GM19452 (cell line): ENCODE measurements around the gene RNASET2.

Experiments
- ATAC-seq: cut with Tn5 transposase; IDR thresholded peaks from one replicate; pipeline ENCODE4 v1.9.1; 2021; ENCODE audit not compliant: unreplicated experiment

RNASET2 gene

DNA sequence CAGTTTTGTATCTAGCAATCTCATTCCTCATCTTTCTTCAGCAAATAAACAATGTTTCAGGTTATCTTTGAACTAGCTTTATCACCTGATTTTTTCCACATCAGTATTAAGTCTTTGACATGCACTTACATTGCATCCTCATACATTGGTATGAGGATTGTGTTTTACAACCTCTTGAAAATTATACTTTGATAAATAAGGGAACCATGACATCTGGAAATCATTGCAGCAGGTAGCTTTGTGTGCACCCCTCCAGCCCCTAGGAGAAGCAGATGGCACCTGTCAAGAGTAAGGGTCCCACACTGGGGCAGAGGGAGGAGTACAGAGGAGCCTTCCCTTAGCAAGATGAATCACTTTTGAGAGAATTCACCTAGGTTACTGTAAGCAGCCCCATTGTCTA is 13.7 kb upstream of the RNASET2 start:
- ATAC-seq, result no peak

DNA sequence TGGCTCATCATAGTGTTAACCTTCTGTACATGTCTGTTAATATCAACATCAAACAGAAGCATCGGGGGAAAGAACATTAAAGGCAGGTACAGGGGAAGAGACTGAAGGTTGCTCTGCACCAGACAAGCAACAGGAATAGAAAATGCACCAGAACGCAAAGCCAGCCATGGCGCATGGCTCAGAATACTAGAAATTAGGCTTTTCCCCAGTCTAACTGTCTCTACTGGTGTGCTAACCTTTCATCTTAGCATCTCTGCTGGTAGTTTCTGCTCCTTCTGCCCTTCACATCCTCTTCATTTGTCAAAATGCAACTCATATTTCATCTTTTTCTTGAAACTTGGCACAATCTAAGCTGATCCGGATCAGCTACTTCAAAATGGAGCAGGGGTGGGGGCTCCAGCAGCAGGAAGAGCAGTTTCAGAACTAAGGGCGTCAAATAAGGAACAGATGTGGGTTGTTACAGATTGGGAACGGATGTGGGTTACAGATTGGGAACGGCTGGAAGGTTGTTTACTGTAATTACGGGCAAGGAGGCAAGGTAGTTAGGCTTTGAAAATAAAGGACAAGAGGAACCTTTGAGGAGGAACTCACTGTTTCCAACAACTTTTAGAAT is 13.1 kb upstream of the RNASET2 start:
- ATAC-seq, result no peak

DNA sequence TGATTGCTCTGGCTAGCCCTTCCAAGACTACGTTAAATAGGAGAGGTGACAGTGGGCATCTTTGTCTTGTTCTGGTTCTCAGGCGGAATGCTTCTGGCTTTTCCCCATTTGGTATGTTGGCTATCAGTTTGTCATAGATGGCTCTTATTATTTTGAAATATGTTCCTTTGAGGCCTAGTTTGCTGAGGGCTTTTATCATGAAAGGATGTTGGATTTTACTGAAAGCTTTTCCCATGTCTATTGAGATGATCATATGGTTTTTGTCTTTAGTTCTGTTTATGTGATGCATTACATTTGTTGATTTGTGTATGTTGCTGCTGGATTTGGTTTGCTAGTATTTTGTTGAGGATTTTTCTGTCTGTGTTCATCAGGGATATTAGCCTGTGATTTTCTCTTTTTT is 9.9 kb upstream of the RNASET2 start:
- ATAC-seq, result no peak

DNA sequence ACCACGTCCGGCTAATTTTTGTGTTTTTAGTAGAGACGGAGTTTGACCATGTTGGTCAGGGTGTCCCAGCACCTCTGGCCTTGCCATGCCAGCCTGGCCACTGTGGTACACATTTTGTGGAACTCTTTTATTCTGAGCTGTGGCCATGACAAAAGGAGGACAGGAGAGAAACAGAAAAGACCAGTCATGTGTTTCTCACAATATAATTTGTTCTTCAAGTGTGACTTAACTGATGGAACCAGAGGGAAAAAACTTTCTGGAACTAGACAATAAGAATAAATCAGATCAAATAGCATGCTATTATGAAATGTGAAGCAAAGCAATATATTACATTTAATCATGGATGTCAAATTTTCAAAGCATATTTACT is 4.2 kb upstream of the RNASET2 start:
- no peak for ATAC-seq

DNA sequence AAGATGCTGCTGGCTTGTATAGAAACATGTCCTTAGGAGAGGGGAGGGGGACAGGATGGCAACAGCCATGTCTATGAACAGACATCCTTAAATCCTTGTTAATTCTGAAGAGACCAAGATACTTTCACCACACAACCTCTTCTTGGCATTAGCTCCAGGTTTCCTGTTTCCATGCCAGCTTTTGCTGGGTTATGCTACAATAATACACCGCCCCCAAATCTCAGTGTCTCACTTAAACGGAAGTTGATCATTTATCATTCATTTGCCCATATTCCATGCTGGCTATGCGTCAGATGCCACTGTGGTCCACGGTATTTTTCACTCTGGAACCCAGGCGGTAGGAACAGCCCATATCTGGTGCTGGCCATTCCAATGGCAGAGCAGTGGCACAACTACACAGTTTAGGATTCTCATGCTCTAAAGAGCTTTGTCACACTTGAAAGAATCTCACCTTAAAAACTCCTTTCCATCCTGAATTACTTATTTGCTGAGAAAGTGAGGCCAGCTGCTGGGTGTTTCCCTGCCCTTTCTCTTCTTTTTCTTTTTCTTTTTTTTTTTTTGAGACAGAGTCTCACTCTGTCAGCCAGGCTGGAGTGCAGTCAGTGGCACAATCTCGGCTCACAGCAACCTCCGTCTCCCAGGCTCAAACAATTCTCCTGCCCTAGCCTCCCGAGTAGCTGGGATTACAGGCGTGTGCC is 3.7 kb upstream of the RNASET2 start:
- no peak for ATAC-seq

DNA sequence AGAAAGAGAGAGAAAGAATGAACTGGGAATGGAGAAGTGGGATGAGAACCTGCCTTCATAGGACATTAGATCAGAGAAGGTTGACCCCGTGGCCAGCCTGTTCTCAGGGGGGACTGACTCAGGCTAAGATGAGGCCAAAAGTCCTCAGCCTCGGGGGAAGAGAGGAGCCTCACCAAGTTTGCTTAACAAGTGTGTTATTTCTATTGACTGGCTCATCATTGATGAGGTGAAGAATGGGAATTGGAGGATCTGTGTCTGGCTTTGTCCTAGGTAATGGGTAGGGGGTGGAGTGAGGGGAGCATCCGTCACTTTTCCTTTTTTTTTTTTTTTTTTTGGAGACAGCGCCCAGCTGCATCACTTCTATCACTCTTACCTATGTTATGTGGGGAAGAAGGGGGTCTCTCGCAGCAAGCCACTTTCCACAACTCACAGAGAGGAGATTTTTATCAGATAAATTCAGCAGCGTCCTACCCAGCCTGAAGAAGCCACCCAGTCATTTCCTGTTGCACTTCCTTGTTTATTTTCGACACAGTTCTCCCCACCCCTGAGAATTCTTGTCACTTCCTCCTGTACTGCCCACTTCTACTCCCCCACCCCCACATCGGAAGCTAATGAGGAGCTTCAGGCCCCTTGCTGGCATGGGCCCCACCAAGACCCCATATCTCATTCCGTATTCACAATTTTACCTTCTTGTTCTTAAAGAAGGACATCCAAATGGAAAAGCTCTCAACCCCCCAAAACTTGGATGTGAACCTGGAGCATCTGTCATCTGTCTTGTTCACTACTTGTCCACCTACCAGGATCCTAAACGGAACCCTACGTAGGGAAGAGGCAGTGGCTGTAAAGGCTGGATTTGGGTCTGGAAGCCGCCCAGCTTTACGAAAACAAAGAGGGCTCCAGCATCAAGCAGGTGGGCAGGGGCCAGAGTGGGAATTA is 2.8 kb upstream of the RNASET2 start:
- ATAC-seq, result peak; percentile 18

DNA sequence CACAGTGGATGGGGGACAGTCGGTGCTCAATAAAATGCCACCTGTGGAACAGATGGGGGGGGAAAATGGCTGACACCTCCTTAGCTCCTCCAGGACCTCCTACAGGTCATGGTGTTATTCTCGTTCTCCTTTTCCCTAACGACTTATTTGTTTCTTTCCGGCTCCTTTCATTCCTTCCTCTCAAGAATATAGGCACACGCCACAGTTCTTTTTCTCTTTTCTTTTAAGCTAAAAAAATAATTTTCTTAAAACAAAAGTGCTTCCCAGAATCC is 1.4 kb upstream of the RNASET2 start:
- ATAC-seq, result no peak

DNA sequence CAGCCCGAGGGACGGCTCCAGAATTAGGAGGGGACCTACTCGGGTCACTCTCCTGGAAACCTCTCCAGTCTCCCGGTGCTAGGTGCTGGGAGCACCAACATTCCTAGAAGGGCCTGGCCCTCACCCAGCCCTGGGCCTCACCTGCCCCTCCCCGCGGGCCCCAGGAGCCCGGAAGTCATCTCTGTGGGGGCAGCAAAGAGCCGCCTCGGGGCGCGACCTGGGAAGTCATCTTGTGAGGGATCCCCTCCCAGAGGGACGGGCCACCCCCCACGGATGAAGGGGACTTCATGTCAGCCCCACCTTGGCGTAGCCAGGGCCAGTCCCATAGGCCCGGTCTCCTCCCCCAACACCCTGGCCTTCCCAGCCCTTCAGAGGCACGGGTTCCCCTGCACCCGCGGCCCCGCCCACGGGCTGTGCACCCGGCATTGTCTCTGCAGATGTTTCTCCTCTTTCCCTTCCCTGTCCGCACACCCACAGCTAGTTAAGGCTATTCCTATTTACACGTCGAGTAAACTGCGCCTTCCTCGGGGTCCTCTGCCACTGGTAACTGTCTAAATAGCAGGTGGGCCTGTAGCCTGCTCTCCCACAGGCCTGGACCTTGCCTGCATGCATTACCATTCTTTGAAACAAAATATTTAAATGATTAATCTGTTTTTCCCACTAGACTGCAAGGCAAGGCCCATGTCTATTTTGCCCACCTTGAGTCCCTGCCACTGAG is 896 bp upstream of the RNASET2 start:
- peak; percentile 42 for ATAC-seq

DNA sequence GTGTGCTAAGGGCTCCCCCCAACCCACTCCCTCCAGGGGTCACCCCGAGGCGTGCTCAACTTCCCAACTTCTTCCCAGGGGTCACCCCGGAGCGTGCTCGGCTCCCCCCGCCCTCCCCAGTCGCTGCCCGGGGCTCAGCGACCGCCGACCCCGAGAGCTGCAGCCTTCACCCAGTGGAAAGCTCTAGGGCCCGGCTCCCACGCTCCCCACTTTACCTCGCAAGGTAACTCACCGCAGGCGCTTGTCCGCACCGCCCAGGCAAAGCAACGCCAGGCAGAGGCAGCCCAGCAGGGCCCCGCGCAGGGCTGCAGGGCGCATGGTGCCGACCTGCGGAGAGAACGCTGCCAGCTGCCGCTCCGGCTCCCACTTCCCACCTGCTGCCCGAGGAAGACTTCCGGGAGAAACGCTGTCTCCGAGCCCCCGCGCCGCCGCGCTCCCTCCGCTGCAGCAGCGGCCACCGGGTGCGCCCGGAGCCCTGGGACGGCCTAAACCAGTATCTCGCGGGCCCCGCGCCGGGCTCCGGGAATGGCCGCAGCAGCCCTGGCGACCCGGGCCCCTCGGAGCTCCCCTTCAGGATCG is 396 bp downstream of the RNASET2 start:
- peak; percentile 2 for ATAC-seq

DNA sequence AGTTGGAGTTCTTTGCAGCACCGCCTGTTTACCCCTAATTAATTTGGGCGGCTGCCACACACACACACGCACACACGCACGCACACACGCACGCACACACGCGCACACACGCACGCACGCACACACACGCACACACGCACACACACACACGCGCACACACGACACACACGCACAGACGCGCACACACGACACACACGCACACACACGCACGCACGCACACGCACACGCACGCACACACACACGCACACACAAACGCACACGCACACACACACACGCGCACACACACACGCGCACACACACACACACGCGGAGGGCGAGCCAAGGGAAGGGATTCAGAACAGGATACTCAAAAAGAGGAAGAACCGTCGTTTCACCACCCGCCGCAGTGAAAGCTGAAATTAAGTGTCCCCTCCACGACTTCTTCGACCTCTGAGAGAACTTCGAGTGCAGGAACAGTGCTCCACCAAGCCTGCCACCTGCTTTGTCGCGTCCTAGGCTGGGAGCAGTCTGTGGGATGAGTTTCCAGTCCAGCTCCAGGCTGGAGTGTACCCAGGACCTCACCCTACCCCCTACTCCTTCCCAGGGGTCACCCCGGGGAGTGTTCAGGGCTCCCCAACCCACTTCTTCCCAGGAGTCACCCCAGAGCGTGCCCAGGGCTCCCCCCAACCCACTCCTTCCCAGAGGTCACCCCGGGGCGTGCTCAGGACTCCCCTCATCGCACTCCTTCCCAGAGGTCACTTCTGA is 1.1 kb downstream of the RNASET2 start:
- ATAC-seq, result no peak

DNA sequence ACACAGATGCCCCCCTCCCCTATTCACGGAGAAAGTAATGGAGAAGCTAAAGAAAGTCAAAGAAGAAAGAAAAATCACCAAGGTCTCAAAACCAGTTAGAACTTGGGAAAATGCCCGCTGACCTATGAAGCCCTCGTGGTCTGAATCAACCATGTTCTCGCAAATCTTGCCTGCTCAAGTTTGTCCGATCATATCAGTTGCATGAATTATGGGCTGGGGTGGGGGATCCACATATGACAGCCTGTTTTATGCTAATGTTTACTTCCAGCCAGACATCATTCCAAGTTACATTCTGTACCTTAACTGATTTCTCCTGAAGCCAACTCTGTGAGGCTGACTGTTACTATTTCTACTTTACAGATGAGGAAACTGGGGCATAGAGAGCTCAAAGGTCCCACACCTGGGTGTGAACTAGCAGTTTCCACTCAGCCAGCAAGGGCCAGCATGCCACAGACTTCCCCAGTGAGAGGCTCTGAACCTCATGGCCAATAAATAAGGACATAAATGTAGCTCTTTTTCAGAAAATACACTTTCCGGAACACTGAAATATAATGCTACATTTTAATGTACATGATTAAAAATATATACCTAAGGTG is 2.1 kb downstream of the RNASET2 start:
- ATAC-seq, result no peak

DNA sequence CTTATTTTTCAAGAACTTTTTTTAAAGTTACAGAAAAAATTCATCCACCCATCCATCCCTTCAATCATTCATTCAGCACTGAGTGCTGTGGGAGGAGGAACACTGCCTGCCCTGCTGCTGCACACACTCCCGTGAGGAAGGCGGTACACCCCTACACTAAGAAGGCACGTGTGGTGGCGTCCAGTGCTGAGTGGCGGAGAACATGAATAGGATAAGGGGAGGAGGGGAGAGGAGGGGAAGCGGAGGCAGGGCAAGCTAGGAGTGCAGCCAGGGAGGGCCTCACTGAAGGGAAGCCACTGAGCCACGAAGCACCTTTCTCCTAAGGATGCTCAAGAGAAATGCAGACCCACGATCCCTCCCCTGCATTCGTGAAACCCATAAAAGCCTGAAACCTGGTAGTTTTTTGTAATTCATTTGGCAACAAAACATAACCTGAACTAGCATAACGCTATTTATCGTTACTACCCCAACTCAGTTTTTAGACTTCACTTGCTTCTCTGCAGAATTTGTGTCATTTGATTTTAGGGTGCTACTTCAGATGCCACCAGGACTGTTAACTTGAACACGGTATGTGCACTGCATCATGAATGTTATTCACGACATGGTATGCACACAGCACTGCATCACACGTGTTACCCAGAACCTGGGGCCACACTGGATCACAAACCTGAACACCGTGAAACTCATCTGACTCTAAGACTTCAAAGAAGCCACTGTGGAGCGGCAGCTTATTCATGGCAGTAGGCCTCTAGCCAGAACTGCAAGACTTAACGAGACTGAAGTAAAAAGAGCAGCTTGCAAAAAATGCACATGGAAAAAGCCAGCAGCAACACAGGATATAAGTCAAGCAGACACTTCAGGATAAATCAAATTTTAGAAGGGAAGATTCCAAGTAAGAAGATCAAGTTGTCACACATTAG is 3.5 kb downstream of the RNASET2 start:
- no peak for ATAC-seq

DNA sequence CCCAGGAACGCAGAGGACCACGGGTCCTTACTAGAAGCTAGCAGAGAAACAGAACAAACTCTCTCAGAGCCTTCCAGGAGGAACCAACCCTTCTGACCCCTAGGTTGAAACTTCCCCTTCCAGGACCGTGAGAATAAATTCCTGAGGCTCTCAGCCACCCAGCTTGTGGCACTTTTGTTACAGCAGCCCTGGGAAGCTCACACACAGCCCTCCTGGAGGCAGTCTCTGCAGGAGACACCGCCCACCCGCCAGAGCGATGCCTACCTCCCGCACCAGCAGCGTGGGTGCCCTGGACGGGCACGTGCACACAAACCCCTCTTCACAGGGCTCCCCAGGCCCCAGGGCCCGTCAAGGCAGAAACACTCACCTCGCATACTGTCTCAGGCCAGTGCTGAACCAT is 4.2 kb downstream of the RNASET2 start:
- no peak for ATAC-seq

DNA sequence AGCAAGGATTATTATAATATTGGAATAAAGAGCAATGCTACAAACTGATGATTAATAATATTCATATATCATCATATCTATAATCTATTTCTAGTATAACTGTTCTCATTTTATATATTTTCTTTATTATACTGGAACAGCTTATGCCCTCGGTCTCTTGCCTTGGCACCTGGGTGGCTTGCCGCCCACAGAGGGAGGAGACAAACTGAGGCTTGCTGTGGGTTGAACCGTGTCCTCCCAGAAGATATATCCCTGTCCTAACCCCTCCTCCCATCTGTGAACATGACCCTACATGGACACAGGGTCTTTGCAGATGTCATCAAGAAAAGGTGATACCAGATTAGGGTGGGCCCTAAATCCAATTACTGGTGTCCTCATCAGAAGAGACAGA is 4.7 kb downstream of the RNASET2 start:
- ATAC-seq, result no peak

DNA sequence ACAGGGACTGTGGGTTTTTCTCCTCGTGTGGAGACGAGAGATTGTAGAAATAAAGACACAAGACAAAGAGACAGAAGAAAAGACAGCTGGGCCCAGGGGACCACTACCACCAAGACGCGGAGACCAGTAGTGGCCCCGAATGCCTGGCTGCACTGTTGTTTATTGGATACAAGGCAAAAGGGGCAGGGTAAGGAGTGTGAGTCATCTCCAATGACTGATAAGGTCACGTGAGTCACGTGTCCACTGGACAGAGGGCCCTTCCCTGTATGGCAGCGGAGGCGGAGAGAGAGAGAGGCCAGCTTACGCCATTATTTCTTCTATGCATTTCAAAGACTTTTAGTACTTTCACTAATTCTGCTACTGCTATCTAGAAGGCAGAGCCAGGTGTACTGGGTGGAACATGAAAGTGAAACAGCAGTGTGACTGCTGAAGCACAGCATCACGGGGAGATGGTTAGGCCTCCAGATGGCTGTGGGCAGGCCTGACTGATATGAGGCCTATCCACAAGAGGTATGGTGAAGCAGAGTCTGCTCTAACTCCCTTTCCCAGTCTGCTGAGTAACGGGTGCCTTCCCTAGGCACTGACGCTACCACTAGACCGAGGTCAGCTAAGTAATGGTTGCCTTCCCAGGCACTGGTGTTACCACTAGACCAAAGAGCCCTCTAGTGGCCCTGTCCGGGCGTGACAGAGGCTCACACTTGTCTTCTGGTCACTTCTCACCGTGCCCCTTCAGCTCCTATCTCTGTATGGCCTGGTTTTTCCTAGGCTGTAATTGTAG is 5.3 kb downstream of the RNASET2 start:
- peak; percentile 92 for ATAC-seq

DNA sequence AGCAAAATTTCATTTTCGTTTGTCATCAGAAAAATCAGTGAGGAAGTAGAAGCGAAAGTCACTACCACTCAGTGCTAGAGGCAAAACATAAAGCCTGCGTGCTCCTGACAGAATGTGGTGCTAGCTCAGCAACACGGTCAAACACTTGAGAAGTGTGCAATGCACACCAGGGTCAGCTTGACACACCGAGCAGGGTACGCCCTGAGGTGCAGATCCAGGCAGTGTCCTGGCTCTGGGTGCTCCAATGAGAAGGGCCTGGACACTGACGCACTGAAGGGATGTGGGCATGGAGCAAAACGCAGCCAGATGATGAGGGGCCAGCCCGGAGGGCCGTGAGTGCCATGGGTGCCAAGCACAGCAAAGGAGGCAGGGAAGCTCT is 5.9 kb downstream of the RNASET2 start:
- ATAC-seq, result peak; percentile 37

DNA sequence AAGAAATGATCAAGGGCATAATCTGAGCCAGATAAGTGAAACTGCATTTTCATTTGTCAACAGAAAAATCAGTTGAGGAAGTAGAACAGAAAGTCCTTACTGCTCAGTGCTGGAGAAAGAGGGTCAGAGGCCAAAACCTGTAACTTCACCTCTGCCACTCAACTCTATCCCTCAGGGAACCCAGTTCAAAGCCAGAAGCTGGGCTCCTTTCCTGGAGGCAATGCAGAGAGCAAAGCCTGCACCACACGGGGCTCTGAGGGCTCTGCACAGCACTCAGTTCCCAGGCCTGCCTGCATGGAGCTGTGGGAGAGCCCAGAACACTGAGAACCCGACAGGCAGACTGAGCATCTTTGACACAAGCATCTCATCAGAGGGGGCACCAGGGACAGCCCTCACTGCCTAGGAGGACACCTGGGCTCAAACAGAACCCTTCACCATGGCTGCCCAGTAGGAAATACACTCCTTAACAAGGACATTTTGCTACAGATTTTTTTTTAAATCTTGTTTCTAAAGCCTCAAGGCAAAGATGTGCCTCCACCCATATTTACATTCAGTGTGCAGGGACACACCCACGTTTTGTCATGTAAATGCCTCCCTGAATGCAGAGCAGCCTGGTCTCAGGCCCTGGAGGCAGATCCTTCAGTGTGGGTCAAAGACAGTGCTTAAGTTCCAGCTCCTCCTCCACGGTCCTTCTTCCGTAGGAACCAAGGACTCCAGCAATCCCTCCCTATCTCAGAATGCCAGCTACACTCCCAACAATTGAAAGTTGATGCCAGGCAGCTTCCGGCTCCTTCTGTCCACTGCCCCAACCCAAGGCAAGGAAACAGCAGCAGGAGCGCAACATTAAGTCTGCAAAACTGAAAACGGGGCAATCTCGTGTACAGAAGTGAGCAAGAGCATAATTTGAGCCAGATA is 6.6 kb downstream of the RNASET2 start:
- ATAC-seq, result no peak
